ENCODE results near the gene PIAS3.
A peak's percentile ranks its signal among the peaks of the same experiment; 100 is the strongest.

PIAS3 gene

DNA sequence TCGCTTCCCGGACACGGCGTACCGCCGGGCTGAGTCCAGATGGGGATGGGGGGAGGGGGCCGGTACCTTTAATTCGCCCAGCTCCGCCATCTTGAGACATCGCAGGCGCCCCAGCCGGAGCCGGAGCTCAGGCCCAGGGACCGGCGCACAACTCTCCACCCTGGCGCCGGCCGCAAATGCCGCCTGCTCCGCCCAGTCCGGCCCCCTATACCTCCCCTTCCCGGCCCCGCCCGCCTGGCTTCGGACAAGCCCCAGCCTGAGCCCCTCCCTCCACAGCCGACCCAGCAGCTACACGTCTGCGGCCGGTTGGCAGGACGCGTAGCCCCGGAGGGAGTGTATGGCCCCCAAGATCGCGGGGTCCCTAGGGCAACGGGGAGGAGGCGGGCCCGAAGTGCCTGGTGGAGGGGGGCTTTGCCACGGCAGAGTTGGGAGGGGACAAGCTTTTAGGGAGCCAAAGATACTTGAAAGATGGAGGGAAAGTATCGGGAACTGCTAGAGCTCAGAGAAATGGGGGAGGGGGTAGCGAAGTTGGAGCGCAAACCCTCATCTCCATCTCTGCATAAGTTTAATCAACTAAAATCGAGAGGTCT, at the start of gene PIAS3:
Gene PIAS3 (minus strand): TSS at position 181 of the 590 bp plus-strand sequence. CDS start 91 bp downstream, at position 90.
- H3K4me1 Mint-ChIP-seq (ENCODE audit: low read depth) = peaks cover 12% of the 10 kb centered on the region

DNA sequence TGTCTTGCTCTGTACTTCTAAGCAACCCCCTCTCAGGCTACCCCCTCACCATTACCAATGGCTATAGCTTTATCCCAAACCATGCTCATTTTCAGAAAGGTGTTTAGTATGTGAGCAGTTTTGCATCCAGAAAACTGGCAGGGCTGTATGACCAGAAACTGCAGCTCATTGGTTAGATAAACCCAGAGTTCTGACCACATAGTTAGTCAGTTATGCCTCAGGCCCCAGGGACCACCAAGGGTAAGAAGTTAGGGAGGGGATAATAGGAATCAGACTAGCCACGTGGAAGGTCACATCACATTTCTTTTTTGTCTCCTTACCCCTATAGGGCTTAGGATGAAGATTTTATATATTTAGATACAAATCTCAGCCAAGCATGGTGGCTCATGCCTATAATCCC, 49.8 kb upstream of the PIAS3 start:
- peaks cover 10% of the 10 kb centered on the region for H3K36me3 Mint-ChIP-seq (ENCODE audit: low read depth)
- H3K4me3 Mint-ChIP-seq = no peak overlapping the region
- DNase-seq (ENCODE audit: low spot score) = no peak
- H3K9me3 Mint-ChIP-seq = no peaks in the 10 kb centered on the region
- H3K4me1 Mint-ChIP-seq (ENCODE audit: low read depth) = peaks cover 7% of the 10 kb centered on the region
- no peaks in the 10 kb centered on the region for H3K27me3 Mint-ChIP-seq (ENCODE audit: low read depth)
- H3K27ac Mint-ChIP-seq = no peak overlapping the region

More for the DNA sequence above, at the start of gene PIAS3:
- peak; percentile 92 for DNase-seq (ENCODE audit: low spot score)
- H3K36me3 Mint-ChIP-seq (ENCODE audit: low read depth) = peaks cover 7% of the 10 kb centered on the region
- peaks cover 11% of the 10 kb centered on the region for H3K27me3 Mint-ChIP-seq (ENCODE audit: low read depth)
- no peaks in the 10 kb centered on the region for H3K9me3 Mint-ChIP-seq
- H3K27ac Mint-ChIP-seq = peak within 1 kb of the TSS; percentile 87
- H3K4me3 Mint-ChIP-seq = peak within 1 kb of the TSS; percentile 98

DNA sequence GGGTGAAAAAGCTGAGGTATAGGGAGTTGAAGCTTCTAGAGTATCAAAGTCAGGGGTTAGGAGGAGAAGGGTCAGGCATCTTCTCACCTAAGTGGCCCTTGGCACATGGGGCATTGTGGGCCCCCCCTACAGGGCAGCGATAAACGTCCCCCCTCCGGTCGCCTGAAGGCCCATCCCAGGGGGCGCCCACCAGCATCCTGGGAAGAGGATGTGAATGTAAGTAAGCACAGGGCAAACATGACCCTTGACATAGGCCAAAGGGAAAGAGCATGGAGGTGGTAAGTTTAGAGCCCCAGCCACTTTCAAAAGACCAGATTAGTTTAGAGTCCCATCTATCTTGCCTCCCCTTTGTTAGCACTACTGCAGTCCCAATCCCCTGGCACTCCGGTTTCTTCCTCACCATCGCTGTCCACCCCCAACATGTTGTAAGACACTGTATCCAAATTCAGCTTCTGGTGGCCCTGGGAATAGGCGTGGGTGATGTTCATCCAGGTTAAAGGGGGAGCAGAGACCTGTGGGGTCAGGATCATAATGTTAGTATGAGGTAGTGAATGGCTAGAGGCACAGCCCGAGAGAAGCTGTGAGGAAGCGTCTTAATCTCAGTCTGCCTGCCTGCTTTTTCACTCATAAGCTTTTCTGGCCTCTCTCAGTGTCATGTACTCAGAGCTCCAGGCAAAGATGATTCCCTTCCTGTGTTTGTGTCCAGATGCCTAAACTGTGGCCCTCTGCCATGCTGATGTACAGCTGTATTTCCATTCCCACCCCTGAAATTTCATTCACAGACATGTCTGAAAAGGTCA, 48.3 kb upstream of the PIAS3 start:
- no peak overlapping the region for H3K27ac Mint-ChIP-seq
- peaks cover 5% of the 10 kb centered on the region for H3K4me1 Mint-ChIP-seq (ENCODE audit: low read depth)
- no peak overlapping the region for H3K4me3 Mint-ChIP-seq
- H3K9me3 Mint-ChIP-seq = no peaks in the 10 kb centered on the region
- no peak for DNase-seq (ENCODE audit: low spot score)
- peaks cover 10% of the 10 kb centered on the region for H3K36me3 Mint-ChIP-seq (ENCODE audit: low read depth)
- H3K27me3 Mint-ChIP-seq (ENCODE audit: low read depth) = no peaks in the 10 kb centered on the region

DNA sequence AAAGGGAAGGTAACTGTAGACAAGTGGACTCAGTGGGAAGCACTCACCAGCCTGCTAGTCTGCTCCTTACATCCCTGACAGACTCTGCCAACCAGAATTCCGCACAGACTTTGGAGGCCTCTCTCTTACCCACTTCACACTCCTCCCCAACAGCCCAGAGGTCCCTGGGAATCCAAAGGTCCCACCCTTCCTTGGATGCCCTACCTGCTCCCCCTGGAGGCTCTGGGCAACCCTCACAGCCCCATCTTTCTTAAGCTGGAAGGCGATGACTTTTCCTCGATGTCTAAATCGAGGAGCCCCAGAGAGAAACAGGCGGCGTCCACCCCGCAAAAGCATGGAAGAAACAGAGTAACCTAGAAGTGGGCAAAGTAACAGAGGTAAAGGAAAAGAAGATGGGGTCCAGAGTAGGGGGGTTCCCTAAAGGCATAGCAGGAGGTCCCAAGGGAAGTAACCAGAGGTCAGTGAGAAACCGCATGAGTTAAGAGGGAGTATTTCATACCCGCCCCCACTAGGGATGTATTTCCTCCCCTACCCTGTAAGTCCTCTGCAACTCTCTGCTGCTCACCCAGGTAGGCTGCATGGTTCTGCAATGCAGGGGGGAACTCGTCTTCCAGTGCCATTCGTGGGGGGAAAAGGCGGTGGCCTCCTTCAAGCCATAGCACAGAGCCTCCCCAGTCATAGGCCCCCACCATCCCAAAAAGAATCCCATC, 42.6 kb upstream of the PIAS3 start:
- Mint-ChIP-seq H3K27ac (no peak overlapping the region), H3K9me3 (no peaks in the 10 kb centered on the region), H3K27me3 (ENCODE audit: low read depth) (no peaks in the 10 kb centered on the region), H3K36me3 (ENCODE audit: low read depth) (no peaks in the 10 kb centered on the region), H3K4me3 (no peak overlapping the region), H3K4me1 (ENCODE audit: low read depth) (no peaks in the 10 kb centered on the region)
- DNase-seq (ENCODE audit: low spot score) = no peak

DNA sequence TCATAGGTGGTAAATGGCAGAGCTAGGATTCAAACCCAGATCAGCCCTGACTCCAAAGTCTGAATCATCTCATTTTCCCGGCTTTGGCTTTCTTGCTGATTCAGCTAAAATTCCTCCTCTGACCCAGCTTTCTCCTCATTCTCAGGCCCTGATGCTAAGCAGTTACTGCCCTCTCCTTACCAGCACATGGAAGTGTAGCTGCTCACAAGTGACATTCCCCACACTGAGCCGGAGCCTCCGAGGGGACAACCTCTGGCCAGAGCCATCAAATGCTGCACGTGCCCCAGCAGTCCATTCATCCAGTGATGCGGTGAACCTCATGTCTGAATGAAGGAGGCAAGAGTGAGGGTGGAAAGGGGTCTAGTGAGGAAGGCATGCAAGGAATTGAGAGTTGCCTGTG, 39.9 kb upstream of the PIAS3 start:
- Mint-ChIP-seq H3K9me3 (no peaks in the 10 kb centered on the region), H3K4me3 (no peak overlapping the region), H3K27ac (no peak overlapping the region), H3K36me3 (ENCODE audit: low read depth) (no peaks in the 10 kb centered on the region), H3K4me1 (ENCODE audit: low read depth) (no peaks in the 10 kb centered on the region), H3K27me3 (ENCODE audit: low read depth) (no peaks in the 10 kb centered on the region)
- no peak for DNase-seq (ENCODE audit: low spot score)

DNA sequence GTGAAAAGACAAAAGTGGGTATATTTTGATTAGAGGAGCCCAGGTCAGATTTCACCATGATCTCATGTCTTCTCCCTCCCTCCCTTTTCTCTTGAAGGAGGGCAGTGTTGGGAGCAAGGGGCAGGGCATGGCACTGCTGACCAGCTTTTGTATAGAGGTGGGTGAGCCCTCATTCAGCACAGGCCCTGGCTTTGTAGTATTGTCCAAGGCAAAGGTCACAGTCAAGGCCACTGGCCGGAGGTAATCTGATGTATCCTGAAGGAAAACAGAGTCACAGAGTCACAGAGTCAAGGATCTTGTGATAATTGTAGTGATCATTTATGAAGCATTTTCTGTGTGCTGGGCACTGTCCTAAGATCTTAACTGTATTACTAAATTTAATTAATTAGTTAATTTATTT, 39.1 kb upstream of the PIAS3 start:
- Mint-ChIP-seq H3K9me3 (no peaks in the 10 kb centered on the region), H3K27ac (no peak overlapping the region), H3K27me3 (ENCODE audit: low read depth) (no peaks in the 10 kb centered on the region), H3K36me3 (ENCODE audit: low read depth) (no peaks in the 10 kb centered on the region), H3K4me1 (ENCODE audit: low read depth) (no peaks in the 10 kb centered on the region), H3K4me3 (no peak overlapping the region)
- no peak for DNase-seq (ENCODE audit: low spot score)

DNA sequence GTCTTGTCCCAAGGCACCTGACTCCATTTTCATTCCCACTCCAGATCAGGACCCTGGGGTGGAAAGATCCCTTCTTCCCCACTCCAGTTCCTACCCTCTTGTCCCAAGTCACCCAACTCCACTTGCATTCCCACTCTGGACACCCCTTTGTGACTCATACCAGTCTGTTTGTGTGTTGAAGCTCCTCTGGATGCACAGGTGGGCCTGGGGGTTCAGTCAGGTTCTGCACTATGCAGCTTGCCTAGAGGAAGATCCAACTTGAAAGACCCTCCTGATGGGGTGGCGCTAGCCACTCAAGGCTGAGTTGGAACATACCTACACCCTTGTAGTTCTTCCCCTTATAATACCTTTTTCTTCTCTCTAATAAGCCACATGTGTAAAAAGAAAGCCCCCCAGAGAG, 36.6 kb upstream of the PIAS3 start:
- H3K4me3 Mint-ChIP-seq = no peak overlapping the region
- no peaks in the 10 kb centered on the region for H3K9me3 Mint-ChIP-seq
- H3K27me3 Mint-ChIP-seq (ENCODE audit: low read depth) = no peaks in the 10 kb centered on the region
- no peak overlapping the region for H3K27ac Mint-ChIP-seq
- DNase-seq (ENCODE audit: low spot score) = no peak
- no peaks in the 10 kb centered on the region for H3K36me3 Mint-ChIP-seq (ENCODE audit: low read depth)
- H3K4me1 Mint-ChIP-seq (ENCODE audit: low read depth) = peaks cover 5% of the 10 kb centered on the region

DNA sequence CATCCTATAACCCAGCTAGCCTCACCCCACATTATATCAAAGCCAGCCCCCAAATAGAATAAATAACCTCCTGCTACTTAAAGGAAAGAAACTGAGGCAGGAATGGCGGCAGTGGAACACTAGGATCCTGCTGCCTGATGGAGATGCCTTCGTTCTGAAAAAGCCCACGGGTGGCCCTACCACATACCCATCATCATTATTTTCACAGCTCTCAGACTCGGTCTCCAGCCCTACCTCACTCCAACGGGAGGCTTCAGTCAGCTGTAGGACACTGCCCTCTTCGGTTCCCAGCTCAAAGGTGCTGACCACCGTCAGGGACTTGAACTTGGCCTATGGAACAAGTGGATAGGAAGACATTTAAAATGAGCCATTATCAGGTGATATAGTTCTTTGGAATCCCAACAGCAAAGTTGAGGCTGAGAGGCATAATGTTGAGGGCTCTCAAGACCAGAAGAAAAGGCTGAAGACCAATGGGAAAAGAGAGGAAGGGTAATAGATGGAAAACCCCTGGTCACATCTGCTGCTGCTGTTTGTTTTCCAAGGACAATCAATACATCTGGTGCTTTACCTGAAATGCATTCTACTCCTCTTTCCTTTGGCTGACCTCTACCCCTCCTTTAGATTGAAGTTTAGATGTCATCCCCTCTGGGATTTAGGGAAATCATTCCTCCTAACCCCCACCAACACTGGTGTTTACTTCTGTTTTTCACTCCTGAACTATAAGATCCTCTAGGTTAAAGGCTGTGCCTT, 34.6 kb upstream of the PIAS3 start:
- DNase-seq (ENCODE audit: low spot score) = no peak
- H3K4me1 Mint-ChIP-seq (ENCODE audit: low read depth) = peaks cover 5% of the 10 kb centered on the region
- no peak overlapping the region for H3K27ac Mint-ChIP-seq
- no peaks in the 10 kb centered on the region for H3K27me3 Mint-ChIP-seq (ENCODE audit: low read depth)
- H3K9me3 Mint-ChIP-seq = no peaks in the 10 kb centered on the region
- no peaks in the 10 kb centered on the region for H3K36me3 Mint-ChIP-seq (ENCODE audit: low read depth)
- H3K4me3 Mint-ChIP-seq = no peak overlapping the region

DNA sequence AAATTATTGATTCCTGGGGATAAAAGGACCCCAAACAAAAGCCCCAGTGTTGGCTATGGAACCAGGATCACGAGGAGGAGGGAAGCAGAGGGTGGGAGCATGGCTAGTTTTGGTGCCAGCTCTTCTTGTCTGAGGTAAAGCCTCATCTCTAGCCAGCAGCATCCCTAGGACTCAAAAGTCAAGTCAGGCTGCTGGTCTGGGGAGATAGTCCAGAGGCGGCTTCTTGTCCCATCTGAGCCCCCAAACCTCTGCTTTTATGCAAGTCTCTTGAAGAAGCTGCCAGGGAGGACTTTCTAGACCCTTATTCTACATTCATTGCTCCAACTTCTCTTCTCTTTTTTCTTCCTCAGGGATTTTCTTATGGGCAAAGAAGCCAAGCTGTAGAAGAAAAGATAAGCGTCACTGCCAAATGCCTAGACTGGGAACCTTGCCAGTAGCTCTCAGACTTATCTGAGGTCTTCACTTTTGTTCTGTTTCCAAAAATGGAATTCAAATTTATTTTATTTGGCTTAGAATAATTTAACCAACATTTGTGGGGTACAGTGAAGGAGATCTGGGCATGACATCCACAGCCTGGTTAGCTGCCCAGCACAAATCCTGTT, 33.7 kb upstream of the PIAS3 start:
- Mint-ChIP-seq H3K27ac (no peak overlapping the region), H3K27me3 (ENCODE audit: low read depth) (no peaks in the 10 kb centered on the region), H3K9me3 (no peaks in the 10 kb centered on the region), H3K4me3 (no peak overlapping the region), H3K36me3 (ENCODE audit: low read depth) (no peaks in the 10 kb centered on the region), H3K4me1 (ENCODE audit: low read depth) (peaks cover 5% of the 10 kb centered on the region)
- no peak for DNase-seq (ENCODE audit: low spot score)

DNA sequence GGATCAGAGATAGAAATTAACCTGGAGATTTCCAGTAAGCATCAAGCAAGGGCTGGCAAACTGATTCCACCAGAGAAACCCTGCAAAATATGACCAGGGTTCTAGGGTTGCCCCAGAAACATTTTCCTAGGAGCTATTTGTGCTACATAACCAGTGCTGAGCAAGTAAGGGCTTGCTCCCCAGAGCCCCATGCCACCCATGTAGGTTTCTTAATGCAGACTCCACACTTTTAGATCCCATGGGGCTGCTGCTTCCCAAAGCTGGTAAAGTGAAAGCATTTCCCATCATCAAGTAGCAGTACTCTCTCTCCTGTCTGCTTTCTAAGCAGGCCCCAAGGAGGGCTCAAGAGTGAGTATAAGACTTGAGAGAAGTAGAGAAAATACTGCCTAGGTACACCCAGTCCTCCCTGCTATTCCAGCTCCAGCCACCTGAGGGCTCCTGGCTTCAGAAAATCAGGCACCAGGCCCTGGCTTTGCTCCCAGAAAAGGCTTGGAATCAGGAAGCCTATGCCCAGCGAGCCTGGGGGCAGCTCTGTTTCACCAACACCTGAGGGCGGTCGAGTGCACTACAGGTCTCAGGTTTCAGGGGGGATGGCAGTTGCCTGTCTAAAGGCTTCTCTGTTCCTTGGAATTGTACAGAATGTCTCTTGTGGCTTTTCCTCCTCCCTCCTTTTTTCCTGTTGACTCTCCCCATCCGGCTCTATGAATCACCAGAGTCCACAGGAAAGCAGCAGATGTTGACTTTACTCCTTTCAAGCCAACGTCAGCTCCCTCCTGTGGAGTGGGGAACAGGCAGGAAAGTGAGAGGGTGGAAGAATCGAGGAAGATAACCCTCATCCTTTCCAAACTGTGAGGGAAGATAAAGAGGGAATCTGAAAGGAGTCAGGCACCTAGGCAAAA, 33.0 kb upstream of the PIAS3 start:
- Mint-ChIP-seq H3K9me3 (no peaks in the 10 kb centered on the region), H3K27me3 (ENCODE audit: low read depth) (peaks cover under 1% of the 10 kb centered on the region), H3K4me1 (ENCODE audit: low read depth) (peaks cover 5% of the 10 kb centered on the region), H3K36me3 (ENCODE audit: low read depth) (no peaks in the 10 kb centered on the region), H3K27ac (no peak overlapping the region), H3K4me3 (no peak overlapping the region)
- peak; percentile 27 for DNase-seq (ENCODE audit: low spot score)

DNA sequence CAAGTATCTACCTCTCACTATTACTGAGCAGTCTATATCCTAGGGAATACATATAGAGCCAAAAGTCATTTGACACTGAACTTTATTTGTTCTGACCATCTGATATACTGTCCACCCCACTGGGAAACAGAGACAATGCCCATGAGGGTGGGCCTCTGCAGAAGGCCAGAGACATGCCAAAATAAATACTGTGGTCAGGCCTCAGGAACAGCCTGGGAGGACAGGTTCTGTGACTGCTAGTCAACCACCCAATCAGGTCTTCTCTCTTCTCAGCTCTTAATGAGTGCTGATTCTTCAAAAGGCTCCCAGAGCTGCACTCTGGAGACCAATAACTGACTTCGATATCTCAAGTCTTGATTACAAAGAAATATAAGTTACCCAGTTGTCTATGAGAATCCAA, 32.3 kb upstream of the PIAS3 start:
- H3K9me3 Mint-ChIP-seq = no peaks in the 10 kb centered on the region
- no peak overlapping the region for H3K27ac Mint-ChIP-seq
- H3K4me3 Mint-ChIP-seq = no peak overlapping the region
- H3K27me3 Mint-ChIP-seq (ENCODE audit: low read depth) = peaks cover 4% of the 10 kb centered on the region
- H3K4me1 Mint-ChIP-seq (ENCODE audit: low read depth) = peaks cover 7% of the 10 kb centered on the region
- H3K36me3 Mint-ChIP-seq (ENCODE audit: low read depth) = no peaks in the 10 kb centered on the region
- DNase-seq (ENCODE audit: low spot score) = no peak

DNA sequence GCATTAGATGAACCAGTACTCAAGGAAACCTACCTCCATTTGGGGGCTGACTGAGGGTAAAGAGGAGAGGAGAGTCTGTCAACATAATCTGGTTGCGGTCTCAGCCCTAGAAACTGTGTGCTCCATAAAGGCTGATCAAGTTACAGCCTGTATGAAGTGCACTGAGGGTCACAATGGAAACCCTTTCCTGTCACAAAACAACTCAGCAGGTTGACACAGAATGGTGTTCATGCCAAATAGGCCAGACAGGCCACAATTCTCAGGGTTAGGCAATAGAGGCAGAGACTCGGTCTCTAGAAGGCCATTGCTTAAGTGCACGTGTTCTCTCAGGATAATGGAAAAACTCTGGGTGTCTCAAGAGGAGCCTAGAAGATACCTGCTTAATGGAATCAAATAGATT, 30.8 kb upstream of the PIAS3 start:
- Mint-ChIP-seq H3K27me3 (ENCODE audit: low read depth) (peaks cover 13% of the 10 kb centered on the region), H3K27ac (no peak overlapping the region), H3K4me1 (ENCODE audit: low read depth) (peaks cover 14% of the 10 kb centered on the region), H3K4me3 (no peak overlapping the region), H3K36me3 (ENCODE audit: low read depth) (no peaks in the 10 kb centered on the region), H3K9me3 (no peaks in the 10 kb centered on the region)
- no peak for DNase-seq (ENCODE audit: low spot score)

DNA sequence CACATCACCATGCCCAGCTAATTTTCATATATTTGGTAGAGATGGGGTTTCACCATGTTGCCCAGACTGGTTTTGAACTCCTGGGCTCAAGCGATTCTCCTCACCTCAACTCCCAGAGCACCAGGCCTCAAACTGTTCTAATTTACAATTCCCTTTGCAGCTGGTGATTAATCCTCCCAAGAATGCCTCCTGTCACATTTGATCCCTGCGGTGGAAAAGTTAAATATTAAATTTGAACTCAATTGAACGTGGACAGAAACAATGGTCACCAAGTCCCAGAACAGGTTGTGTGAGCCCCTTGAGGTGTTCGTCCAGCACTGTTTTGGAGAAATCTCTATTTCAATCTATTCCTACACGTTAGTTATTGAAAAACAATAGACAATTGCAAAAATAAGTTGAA, 28.8 kb upstream of the PIAS3 start:
- Mint-ChIP-seq H3K36me3 (ENCODE audit: low read depth) (no peaks in the 10 kb centered on the region), H3K4me1 (ENCODE audit: low read depth) (peaks cover 14% of the 10 kb centered on the region), H3K9me3 (no peaks in the 10 kb centered on the region), H3K27me3 (ENCODE audit: low read depth) (peaks cover 32% of the 10 kb centered on the region), H3K27ac (no peak overlapping the region), H3K4me3 (no peak overlapping the region)
- no peak for DNase-seq (ENCODE audit: low spot score)

All from T-helper 2 cell treated with Interferon-gamma antibody and Interleukin-4, amounts not matched to agents 5 μg/mL and 100 μg/mL, for 36 hours (primary cell).